NCI-H1417 treated with DMSO at 0.1 percent for 48 hours (cell line): ENCODE measurements around the gene HHAT.

Experiments
- DNase-seq: peaks from one replicate; lab custom pipeline; 2025; lab: John Stamatoyannopoulos, UW

HHAT gene

DNA sequence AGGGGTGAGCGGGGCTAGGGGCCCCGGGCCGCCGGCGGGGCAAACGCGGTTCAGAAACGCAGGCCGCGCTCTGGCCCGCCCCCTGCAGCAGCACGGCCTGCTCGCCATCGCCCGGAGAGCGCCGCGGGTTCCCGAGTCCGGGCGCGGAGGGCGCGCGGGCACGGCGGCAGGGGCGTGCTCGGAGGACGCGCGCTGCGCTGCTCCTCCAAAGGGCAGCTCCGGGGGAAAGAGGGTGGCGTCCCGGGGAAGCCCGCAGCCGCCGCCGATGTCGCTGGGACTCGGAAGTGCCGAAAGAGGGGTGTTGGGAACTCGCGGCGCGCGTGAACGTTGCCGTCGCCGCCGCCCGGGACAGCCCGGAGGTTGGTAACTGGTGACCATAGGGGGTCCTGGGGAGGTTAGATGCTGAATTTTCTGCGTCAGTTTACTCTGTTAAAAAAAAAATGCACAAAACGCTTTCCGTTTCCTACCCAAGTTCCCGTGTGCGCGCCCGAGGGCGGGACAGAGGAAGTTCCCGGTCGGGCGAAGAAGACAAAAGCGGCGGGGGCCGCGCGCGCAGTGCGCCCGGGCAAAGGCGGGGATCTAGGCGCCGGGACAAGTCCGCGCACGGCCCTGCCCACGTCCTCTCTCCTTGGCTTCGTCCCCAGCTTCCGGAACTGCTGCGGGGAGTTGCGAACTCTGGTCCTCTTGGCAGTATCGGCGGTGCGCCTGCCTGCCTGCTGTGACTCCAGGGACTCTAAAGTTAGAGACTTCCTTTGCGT is at the start of gene HHAT:
HHAT (plus strand) TSS at position 157 of the 758 bp plus-strand sequence. CDS start 20,074 bp downstream, outside the sequence.
- no peak for DNase-seq

DNA sequence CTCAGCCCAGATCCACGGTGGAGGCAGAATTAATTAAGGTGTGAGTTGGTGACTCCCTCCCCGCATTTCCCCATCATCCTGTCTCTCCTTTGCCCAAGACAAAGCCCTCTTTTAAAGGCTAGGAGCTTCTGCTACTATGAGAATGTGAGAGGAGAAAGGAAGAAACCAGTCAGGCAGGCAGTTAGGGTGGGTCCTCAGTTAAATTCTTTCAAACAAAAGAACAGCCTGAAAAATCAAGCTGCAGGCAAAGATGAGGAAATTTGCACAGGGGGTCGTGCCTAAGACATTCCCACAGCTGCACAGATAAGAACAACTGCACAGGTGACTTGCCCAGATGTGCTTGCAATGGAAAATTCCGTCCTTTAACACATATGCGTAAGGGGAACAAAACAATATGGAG is 48.5 kb upstream of the HHAT start:
- no peak for DNase-seq

DNA sequence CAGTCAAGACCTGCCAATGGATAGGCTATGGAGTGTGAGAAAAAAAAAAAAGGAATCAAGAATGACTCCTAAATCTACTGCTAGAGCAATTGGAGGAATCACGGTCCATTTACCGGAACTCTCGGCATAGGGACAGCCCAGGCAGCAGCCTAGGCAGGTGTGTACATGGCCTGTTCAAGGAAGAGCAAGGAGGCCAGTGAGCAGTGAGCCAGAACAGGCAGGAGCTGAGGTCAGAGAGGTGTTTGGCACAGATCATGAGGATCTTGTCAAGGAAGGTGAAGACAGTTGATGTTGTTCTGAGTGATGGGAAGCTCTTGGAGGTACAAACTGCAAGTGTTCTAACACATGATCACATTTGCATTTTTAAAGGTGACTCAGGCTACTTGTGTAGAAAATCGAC is 40.6 kb upstream of the HHAT start:
- DNase-seq, result no peak

DNA sequence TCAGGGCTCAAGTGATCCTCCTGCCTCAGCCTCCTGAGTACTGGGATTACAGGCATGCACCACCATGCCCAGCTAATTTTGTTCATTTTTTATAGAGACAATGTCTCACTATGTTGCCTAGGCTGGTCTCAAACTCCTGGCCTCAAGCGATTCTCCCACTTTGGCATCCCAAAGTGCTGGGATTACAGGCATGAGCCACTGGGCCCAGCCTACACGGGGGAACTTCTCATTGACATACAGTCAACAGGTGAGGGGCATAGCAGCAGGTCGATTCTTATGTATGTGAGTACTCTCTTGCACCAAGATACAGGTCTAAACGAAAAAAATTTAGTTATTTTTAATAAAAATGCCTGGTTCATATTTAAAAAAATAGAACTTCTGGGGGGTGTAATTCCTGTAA is 39.5 kb upstream of the HHAT start:
- DNase-seq, result no peak

DNA sequence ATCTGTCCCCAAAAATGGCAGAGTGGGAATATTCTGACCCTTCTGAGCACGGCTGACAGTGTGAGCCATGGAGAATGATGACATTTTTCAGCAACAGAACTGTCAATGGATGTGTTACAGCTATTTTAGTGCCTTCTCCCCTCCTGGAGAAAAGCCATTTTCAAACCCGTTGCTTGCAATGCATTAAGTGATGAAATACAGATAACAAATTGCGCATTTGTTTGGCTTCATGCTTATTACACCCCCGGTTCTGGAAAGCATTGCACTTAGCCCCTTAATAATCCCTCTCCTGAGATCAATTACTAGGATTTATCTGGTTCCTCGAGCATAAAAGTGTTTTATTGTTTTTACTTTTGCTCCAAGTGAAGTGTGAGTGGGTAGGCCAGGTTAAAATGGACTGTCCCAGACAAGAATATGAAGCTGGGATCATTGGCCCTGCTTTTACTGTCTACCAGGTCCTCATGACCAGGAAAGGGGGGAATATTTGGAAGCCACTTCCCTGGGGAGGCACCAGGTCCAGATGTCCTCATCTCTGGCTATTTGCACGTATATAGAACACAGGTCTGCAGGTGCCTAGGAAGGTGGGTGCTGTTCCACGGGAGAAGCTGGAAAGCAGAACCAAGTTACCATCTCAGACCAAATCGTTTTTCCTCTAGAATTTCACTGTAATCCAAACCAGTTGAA is 37.5 kb upstream of the HHAT start:
- no peak for DNase-seq

DNA sequence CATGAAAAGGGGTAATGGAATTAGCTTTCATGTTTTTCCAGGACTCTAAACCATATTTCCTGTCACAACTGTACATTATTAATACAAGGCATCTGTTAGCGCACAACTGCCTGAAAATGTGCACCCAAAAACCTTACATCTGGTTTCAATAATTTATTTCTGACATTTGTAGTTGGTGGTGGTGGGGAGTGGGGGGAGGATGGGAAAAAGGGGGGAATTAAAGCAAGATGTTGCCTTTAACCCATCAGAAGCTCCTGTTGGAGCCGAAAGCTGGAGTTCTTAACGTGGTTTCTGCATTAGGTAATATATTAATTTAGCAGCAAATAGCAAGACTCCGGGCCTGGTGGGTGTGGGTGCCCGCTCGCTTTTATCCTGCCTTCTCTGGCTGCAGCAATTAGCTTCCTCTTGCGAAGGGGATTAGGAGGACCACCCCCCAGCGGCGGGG is 36.9 kb upstream of the HHAT start:
- DNase-seq, result no peak

DNA sequence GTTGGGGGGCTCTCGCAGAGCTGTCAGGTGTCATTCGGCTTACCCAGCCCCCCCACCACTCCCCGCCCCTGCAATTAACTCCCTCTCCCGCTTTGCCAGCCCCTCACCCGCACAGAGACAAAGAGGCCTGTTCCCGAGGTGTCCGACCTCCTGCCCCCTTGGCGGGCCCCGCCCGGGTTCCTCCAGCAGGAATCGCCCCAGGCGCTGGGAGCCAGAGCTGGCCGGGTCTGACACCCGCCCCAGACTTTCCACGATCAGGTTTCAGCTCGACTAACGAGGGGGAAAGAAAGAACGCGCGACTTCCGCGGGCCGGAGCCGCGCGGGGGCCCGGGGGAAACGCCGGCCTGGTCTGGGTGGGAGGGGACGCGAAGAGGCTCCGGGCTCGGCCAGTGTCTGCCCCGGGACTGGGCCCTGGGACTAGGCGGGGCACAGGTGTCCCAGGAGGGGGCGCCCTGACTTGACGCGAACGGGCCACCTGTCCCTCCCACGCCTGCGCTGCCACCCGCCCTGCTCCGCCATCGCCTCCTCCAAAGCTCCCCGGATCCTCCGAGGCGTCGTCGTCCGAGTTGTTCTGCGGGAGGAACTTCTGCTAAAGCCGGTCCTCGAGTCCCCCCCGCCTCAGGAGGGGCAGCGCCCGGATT is 36.4 kb upstream of the HHAT start:
- no peak for DNase-seq

DNA sequence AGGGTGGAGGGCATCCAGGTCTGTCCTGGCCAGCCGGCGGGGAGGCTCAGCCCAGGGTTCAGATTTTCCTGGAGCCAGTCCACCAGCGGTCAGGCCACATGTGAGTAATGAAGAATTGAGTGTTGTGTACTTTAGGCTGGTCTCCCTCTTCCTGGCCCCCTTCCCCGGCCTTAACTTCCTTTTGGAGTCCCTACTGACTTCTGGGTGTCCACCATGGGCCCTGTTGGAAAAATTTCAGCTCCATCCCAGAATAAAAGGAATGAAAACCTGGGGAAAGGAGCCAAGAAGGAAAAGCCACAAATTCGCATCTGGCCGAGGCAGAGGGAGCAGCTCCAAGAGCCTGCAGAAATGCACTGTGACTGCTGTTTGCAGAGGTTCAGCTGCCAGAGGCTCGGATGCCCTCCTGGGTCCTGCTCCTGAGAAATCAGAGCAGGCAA is 35.5 kb upstream of the HHAT start:
- DNase-seq, result no peak

DNA sequence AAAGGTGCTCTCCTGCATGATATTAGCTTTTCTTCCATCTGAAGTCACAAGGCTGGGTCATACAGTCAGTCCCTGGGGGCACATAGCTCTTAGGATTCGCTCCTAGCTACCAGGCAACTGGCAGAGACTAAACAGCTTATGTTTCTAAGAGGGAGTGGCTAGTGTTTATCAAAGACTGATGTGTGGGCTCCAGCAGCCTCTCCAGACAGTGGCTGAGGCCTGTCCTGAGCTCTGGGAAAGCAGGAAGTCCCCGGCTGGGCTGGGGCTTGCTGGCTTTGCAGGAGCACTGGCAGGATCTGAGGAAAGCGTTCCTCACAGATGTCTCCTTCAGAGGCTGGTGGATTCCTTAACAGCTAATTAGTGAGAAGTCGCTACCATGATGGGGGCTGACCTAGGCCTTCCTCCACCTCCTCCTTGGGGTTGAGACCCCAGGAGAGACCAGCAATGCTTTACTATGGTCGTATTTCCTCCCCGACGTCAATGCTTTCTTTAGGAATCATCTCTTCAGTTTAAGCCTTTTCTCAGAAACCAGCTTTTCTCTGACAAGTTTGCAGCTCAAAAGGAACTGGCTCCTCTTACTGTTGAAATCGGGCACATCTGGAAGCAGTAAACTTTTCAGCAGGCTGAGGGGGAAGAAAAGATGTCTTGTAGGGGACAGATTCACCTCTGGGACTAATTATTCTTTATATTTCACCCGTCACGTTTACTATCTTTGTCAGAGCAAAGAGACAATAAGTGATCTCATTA is 33.5 kb upstream of the HHAT start:
- peak; percentile 34 for DNase-seq

DNA sequence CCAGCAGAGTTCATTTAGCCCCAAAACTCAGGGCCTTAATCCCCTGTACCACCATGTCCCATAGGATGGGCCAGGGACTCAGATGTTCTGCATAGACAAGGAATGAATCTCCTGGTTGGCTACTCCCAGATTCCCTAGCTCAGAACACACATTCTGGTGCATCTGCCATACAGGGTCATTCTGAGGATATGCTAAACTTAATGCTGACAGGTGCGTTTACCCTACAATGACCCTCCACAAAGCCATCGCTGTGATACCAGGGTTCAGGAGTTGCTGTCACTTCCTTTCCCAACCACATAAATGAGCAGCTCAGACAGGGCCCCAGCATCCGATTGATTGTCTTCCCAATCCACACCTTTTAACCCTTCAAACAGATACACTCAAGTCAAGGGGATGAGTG is 32.0 kb upstream of the HHAT start:
- DNase-seq, result no peak

DNA sequence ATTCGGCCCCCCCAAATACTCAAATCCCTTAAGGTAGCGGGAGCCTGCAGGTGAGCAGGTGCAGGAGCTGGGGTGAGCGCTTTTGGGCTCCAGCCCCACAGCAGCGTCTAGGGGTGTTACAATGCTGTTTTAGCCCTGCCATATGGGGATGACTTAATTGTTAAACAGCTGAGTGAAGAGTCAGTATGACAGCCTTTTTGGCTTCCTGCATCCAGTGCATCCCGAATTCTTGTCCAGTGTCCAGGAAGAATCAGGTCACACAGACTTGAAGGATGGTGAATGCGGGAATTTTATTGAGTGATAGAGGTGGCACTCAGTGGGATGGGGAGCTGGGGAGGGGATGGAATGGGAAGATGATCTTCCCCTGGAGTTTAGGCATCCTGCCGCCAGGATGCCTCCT is 30.4 kb upstream of the HHAT start:
- no peak for DNase-seq

DNA sequence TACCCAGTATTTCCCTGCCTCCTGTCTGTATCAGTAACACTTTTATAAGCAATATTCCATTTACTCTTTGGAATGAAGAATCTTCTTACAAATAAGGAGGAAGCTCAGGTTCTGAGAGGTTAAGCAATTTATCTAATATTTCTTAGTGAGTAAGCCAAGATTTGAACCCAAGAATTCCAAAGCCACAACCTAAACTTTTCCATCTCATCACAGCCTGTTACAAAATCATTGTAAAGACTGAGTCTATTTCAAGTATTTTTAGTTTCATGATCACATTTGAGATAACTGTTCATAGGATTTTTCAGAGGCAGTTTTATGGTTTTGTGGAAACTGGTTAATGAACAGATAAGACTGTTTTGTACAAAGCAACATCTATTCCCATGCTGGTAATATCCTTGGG is 29.8 kb upstream of the HHAT start:
- no peak for DNase-seq

DNA sequence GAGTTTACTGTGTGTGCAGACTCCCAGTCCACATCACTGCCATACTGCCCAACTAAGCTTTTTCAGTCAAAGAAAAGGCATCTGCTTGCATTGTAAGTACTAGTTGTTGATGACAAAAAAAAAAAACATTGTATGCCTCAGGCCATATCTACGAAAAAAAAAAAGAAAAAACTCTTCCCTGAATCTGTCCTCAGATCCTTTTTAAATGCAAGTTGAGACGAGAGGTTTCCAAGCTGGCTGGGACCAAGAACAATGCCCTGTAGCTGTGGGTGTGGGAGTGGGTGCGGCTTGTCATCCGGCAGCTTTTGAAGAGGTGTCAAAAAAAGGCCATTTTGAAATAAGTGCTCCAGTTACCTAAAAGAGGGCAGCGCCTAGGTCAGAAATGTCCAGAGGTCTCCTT is 29.2 kb upstream of the HHAT start:
- DNase-seq, result no peak

DNA sequence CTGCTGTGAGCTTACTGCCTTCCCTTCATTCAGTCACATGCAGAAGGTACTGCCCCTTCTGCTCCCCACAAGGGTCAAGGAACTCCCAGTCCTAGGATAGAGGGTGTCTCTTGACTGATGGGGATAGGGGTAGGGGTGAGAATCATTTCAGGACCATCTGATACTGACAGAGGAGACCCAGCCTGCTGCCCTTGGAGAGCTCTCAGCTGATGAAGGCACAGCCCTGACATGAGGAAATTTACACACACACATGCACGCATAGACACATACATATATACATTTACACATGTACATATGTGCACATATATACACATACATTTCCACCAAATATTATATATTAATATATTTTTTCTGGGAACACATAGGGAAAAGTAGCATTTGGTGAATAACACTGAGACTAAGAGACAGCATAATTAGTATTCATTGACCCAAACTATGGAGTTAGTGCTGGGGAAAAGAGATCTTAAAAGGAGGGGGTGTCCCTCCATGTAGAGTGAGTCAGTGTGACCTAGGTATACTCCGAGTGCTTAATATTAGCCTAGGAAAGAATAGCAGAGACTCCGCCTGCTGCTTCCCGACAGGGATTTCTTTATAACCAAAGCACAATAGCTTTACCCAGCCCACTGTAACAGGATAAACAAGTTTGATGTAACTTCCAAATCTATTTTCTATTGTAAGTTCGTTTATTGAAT is 27.6 kb upstream of the HHAT start:
- no peak for DNase-seq

DNA sequence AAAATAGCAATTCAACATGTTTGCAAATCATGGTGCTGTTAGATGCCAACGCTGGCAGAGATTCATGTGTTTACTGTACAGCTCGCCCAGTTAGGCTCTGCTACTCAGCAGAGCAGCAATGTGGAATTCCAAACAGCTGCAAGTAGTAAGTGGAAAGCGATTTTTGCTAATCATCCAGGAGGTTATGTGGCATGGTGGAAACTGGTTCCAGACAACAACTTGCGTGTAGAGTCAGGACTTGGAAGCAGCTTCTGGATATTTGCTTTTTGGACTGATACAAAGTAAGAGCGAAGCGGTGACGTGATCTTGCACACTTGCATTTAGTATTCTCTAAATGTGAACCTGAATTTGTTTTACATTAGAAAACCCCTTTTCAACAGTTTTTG is 27.1 kb upstream of the HHAT start:
- DNase-seq, result no peak

DNA sequence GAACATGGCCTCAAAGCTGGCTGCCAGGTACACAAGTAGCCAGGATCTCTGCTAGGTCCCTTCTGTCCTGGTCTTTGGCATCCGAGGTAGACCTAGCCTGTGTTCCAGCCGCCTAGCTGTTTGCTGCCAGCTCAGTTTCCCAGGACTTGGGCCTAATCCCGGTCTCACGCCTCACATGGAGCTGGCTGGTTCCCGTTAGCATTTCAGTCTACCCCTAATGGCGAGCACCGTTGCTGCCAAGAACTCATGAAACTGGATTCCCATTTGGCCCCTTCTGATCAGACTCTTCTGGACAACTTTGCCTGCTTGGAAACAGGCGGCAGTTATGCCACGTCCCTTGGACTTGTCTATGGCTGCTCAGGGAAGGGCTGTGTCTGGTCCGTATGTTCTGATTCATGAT is 26.2 kb upstream of the HHAT start:
- DNase-seq, result no peak

DNA sequence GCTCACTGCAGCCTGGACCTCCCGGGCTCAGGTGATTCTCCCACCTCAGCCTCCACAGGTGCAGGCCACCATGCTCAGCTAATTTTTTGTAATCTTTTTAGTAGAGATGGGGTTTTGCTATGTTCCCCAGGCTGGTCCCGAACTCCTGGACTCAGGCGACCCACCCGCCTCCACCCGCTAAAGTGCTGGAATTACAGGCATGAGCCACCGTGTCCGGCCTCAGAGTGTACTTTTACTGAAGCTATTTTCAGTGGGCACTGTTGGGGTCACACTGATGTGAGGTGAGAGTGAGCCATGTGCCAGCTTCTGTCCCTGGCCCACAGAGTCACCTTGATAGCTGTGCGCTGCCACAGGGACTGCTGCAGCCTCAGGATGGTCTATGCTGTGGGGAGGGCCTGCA is 25.3 kb upstream of the HHAT start:
- no peak for DNase-seq

DNA sequence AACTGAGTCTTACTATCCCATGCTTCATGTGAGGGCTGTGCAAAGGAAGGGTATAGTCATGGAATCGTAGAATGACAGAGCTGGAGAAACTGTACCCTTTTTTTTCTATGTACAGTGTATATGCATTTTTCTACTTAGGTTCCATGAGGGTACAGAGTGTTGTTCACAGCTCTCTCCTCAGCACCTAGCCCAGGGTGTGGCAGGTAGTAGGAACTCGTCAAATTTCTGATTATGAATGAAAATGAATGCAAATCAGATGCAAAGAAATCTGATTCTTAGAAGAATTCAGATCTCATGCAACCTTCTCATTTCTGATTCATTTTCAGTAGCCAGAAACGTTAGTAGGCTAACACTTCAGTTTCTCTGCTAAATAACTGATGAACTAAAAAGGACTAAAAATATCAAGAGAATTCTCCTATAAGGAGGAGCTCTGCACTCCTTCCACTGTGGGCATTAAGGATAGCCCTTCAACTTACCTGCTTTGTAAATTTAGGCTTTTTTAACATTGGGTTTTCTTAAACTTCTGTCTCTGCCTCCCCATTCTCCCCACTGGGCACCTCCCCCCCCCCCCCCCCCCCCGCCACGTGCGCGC is 18.0 kb upstream of the HHAT start:
- no peak for DNase-seq

DNA sequence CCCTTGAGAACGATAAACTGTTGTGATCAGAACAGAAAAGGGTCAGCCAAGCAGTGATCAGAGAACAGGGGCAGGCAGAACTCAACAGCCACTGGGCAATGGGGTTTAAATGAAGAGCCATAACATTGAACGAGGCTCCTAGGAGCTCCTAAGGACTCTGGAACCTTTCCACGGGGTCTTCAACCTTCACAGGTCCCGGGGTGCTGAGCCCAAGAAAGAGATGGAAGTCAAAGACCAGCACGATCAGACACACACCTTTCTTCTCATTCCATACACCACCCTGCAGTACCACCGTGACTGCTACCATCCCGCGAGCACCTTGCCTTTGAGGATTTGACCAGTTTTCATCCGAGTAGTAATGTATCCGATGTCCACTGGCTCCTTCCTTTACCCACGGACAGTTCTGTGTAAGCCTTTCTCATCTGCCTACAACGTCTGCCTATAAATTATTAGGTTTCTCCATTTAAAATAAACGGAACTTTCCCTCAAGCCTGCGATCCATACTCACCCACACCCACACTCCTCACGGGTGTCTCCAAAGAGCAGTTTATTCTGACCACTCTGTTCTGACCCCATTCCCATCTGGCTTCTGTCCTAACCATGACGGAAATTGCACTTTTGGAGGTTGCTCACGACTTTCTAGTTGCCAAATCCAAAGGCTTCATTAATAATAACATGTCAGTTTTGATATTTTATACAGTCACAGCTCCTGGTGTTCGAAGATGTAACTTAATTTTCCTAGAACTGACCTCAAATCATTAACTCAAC is 16.8 kb upstream of the HHAT start:
- DNase-seq, result no peak

DNA sequence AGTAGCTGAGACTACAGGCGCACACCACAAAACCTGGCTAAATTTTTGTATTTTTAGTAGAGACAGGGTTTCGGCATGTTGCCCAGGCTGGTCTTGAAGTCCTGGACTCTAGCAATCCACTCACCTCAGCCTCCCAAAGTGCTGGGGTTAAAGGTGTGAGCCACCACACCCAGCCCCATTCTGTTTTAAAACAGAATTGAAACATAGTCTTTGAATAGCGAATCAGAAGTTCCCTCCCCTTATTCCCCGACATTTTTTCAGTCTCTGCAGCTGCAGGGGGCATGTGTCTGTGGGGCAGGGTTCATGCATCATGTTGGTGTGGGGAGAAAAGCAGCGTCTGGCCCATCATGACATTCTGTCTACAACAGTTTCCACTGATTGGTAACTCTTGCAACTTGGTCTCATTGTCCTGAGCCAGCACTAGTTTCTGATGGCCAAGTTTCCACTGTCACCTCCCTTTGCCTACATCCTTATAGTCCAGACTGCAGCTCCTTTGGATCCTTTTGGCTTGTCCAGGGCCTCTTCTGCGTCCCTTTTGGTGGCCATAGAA is 15.6 kb upstream of the HHAT start:
- no peak for DNase-seq
